Astrocyte of the cerebellum (primary cell): Measurements from ENCODE around the gene BUB1B.

Experiments
- DNase-seq: peaks from one replicate; pipeline ENCODE4 v3.0.0-alpha.2; 2011; ENCODE audit warnings: low read depth
- H3K4me3 ChIP-seq: 2 replicates; pipeline ENCODE4 v1.5.1; 2011; ENCODE audit warnings: mild to moderate bottlenecking, low read depth, low read length, moderate library complexity
- in situ Hi-C: cut with HindIII; loops from 2 replicates; pipeline ENCODE4 v1.10.0; 2017; ENCODE audit warnings: low sequenced_read_pairs
- TF ChIP-seq, protein P1 (sequence below): IDR thresholded peaks from 2 replicates; pipeline ENCODE4 v1.5.1; 2012; ENCODE audit warnings: low read length, low read depth, moderate library complexity, mild to moderate bottlenecking; ENCODE audit errors: missing control alignments

BUB1B gene

DNA sequence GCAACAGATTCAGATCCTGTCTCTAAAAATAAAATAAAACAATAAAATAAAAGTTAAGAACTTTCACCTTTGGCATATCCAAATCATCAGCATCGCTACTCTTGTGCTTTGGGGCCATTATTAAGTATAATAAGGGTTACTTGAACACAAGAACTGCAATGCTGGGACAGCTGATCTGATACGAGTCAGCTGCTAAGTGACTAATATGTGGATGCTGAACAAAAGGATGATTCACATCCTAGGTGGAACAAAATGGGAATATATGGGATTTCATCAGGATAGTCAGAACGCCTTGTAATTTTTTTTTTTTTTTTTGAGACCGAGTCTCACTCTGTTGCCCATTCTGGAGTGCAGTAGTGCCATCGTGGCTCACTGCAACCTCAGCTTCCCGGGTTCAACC, 29.7 kb downstream of the BUB1B start:
- H3K4me3 ChIP-seq, result no peak overlapping the region
- in situ Hi-C loops, result no loop called here
- DNase-seq, result no peak
- TF ChIP-seq, protein P1, sequence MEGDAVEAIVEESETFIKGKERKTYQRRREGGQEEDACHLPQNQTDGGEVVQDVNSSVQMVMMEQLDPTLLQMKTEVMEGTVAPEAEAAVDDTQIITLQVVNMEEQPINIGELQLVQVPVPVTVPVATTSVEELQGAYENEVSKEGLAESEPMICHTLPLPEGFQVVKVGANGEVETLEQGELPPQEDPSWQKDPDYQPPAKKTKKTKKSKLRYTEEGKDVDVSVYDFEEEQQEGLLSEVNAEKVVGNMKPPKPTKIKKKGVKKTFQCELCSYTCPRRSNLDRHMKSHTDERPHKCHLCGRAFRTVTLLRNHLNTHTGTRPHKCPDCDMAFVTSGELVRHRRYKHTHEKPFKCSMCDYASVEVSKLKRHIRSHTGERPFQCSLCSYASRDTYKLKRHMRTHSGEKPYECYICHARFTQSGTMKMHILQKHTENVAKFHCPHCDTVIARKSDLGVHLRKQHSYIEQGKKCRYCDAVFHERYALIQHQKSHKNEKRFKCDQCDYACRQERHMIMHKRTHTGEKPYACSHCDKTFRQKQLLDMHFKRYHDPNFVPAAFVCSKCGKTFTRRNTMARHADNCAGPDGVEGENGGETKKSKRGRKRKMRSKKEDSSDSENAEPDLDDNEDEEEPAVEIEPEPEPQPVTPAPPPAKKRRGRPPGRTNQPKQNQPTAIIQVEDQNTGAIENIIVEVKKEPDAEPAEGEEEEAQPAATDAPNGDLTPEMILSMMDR, result no peak

DNA sequence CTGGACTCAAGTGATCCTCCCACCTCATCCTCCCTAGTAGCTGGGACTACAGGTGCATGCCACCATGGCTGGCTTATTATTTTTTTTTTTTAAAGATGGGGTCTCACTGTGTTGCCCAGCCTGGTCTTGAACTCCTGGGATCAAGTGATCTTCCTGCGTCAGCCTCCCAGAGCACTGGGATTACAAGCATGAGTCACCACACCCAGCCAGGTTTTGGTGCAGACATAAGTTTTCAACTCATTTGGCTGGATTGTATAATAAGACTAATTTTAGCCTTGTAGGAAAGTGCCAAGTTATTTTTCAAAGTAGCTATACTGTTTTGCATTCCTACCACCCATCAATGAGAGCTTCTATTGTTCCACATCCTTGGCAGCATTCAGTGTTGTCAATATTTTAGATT, 32.1 kb downstream of the BUB1B start:
- in situ Hi-C loops, result no loop called here
- TF ChIP-seq, protein P1, result no peak
- peak; percentile 49 for DNase-seq
- no peak overlapping the region for H3K4me3 ChIP-seq

GRCh38 chr15:40197434-40197833, 36.6 kb downstream of the BUB1B start:
- DNase-seq, result no peak
- TF ChIP-seq, protein P1, result no peak
- in situ Hi-C loops, result no loop called here

DNA sequence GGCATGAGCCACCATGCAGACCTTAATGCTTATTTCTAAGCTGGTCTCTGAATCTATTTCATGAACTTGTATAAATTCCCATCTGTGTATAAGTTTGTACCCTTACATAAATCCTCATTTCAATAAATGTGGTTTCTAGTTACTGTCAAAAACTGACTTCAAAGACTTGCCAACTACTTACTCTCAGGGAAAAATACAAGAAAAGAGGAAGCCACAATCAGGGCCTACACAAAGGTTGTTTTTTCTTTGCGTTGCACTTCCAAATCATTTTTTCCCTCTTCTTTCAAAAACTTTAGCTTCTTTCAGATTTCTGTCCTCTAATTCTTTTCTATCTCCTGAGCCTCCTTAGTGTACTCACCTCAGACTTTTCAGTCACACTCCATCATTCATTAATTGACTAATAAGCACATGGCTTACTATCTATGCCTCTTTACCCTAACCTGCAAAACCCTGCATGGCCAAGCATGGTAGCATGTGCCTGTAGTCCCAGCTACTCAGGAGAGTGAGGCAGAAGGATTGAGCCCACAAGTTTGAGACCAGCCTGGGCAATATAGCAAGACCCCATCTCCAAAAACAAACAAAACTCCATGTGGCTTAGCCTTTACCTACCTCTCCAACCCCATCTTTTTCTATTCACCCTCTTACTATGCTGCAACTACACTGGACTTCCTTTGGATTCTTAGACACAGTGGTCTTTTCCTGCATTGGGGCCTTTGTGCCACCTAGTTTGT, 37.7 kb downstream of the BUB1B start:
- no peak overlapping the region for H3K4me3 ChIP-seq
- DNase-seq, result no peak
- TF ChIP-seq, protein P1, result no peak
- in situ Hi-C loops, result no loop called here

More at GRCh38 chr15:40197434-40197833, 36.6 kb downstream of the BUB1B start:
- H3K4me3 ChIP-seq, result no peak overlapping the region

DNA sequence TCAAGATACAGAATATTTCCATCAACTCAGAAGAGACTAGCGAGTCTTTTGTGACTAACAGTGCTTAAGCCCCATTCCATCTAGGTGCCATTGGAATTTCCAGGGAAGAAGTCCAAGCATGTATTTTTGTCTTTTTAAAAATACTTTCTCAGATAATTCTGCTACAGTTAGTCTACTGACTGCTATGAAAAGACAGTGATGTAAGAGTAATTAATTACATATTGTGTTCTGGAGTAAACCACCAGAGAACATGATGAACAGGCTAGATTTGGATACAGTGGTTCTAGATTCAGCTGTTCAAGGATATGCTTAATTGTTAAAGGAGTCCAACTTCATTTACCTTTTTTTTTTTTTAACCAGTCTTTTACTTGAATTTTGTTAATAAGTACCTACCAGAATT, 43.2 kb downstream of the BUB1B start:
- TF ChIP-seq, protein P1, result no peak
- DNase-seq, result no peak
- in situ Hi-C loops, result no loop called here
- no peak overlapping the region for H3K4me3 ChIP-seq

DNA sequence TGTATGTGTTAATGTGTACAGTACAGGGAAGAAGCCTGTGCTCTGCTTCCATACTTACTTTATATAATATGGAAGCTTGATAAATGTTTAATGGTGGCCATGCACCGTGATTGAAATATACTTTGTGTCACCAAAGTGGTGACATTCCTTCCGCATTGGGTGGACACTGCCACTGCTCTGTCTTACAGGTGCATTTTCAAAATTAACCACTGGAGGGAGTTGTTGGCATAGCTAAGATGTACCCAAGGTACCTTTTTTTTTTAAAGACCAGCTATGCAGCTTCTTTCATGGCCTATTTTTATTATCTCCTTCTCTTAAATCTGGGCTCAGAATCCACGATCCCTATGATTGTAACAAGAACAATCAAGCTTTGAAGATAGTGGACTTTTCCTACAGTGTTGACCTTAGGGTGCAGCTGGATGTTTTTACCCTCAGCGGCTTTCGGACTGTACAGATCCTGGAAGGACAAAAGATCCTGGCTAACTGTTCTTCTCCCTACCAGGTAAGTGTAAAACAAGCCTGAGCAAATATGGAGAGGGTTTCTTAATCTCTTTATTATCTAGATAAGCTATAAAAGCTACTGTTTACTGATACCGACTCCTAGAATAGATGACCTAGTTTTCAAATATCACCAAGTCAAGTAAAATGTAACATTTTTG, 56.4 kb downstream of the BUB1B start:
- in situ Hi-C loops, result loop anchor here (5.0 kb wide), 2 partner anchors 55 to 170 kb away; no protein-coding TSS in a partner anchor
- DNase-seq, result peak; percentile 55
- no peak overlapping the region for H3K4me3 ChIP-seq
- TF ChIP-seq, protein P1, result peak; percentile 74
